ENCODE measurements around the gene TRAF5.

The TRAF5 gene

DNA sequence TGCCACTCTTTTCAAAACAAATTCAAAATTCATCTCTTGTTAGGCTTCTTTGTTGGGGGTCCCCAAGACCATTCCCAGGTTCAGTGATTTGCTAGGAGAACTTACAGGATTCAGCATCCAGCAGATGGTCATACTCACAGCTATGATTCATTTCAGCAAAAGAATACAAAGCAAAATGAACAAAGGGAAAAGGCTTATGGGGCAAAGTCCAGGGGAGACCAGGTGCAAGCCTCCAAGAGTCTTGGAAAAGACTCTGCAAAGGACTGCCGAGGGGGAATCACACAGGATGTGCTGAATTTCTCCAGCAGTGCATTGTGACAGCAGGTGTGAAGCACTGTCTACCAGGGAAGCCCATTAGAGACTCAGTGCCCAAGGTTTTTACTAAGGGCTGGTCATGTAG, 7.3 kb downstream of the TRAF5 start:
- H3K27ac ChIP-seq: no peak overlapping the region
- H3K4me3 ChIP-seq (ENCODE audit: low read depth in 1 of 2, low read length in 1 of 2): no peak overlapping the region
- TF ChIP-seq, protein P1, sequence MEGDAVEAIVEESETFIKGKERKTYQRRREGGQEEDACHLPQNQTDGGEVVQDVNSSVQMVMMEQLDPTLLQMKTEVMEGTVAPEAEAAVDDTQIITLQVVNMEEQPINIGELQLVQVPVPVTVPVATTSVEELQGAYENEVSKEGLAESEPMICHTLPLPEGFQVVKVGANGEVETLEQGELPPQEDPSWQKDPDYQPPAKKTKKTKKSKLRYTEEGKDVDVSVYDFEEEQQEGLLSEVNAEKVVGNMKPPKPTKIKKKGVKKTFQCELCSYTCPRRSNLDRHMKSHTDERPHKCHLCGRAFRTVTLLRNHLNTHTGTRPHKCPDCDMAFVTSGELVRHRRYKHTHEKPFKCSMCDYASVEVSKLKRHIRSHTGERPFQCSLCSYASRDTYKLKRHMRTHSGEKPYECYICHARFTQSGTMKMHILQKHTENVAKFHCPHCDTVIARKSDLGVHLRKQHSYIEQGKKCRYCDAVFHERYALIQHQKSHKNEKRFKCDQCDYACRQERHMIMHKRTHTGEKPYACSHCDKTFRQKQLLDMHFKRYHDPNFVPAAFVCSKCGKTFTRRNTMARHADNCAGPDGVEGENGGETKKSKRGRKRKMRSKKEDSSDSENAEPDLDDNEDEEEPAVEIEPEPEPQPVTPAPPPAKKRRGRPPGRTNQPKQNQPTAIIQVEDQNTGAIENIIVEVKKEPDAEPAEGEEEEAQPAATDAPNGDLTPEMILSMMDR (IDR thresholded peaks at IDR 0.05): no peak
- no peaks in the 10 kb centered on the region for H3K36me3 ChIP-seq
- no peaks in the 10 kb centered on the region for H3K4me1 ChIP-seq (ENCODE audit: control insufficient read depth in 1 of 2, insufficient read depth in 1 of 2, low read depth in 1 of 2, low read length in 1 of 2)
- H3K27me3 ChIP-seq: peaks cover 4% of the 10 kb centered on the region
- no peaks in the 10 kb centered on the region for H3K9me3 ChIP-seq

DNA sequence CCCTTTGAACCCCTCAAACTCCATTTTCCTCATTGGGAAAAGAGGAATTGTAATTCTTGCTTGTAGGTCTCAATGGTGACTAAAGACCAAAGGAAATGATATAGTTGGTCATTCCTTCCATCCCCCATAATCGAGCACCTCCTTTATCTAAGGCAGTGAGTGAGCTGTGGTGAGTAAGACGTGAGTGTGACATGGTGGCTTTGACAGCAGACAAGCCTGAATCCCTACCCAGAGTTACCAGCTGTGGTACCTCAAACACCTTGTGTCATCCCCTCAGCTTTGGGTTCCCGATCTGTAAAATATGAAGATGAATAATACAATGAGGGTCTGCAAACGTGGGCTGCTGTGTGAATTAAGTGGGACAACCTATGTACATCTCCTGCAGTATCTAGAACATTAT, 8.4 kb downstream of the TRAF5 start:
- H3K9me3 ChIP-seq: no peaks in the 10 kb centered on the region
- TF ChIP-seq, protein P1 (IDR thresholded peaks at IDR 0.05): no peak
- no peak overlapping the region for H3K4me3 ChIP-seq (ENCODE audit: low read depth in 1 of 2, low read length in 1 of 2)
- no peaks in the 10 kb centered on the region for H3K36me3 ChIP-seq
- H3K27ac ChIP-seq: no peak overlapping the region
- no peaks in the 10 kb centered on the region for H3K27me3 ChIP-seq
- H3K4me1 ChIP-seq (ENCODE audit: control insufficient read depth in 1 of 2, insufficient read depth in 1 of 2, low read depth in 1 of 2, low read length in 1 of 2): no peaks in the 10 kb centered on the region

- Histone ChIP-seq H3K27me3 (no peaks in the 10 kb centered on the region), H3K36me3 (no peaks in the 10 kb centered on the region), H3K9me3 (no peaks in the 10 kb centered on the region), H3K4me1 (ENCODE audit: control insufficient read depth in 1 of 2, insufficient read depth in 1 of 2, low read depth in 1 of 2, low read length in 1 of 2) (no peaks in the 10 kb centered on the region), H3K27ac (no peak overlapping the region), H3K4me3 (ENCODE audit: low read depth in 1 of 2, low read length in 1 of 2) (no peak overlapping the region)
- TF ChIP-seq, protein P1 (IDR thresholded peaks at IDR 0.05): no peak
Measured at GRCh38 chr1:211335522-211336157, 9.0 kb downstream of the TRAF5 start.

DNA sequence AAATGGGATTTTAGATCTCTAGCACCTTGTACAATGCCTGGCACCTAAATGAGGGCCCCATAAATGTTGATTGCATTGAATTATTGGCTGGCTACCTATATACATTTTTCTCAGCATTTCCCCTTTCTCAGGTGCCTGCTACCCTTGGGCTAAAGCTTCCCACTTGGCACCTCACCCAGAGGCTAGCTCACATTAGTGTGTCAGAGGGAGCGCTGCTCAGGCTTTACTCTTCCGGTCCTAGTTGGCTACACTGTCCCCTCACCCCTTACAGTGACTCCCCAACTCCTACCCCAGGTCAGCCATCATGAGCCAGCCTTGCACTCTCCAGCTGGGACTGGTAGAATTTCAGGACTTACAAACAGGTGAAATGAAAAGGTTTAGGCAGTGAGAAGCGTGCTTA, 9.5 kb downstream of the TRAF5 start:
- no peaks in the 10 kb centered on the region for H3K27me3 ChIP-seq
- no peaks in the 10 kb centered on the region for H3K4me1 ChIP-seq (ENCODE audit: control insufficient read depth in 1 of 2, insufficient read depth in 1 of 2, low read depth in 1 of 2, low read length in 1 of 2)
- H3K4me3 ChIP-seq (ENCODE audit: low read depth in 1 of 2, low read length in 1 of 2): no peak overlapping the region
- TF ChIP-seq, protein P1 (IDR thresholded peaks at IDR 0.05): no peak
- H3K27ac ChIP-seq: no peak overlapping the region
- H3K36me3 ChIP-seq: no peaks in the 10 kb centered on the region
- H3K9me3 ChIP-seq: no peaks in the 10 kb centered on the region

DNA sequence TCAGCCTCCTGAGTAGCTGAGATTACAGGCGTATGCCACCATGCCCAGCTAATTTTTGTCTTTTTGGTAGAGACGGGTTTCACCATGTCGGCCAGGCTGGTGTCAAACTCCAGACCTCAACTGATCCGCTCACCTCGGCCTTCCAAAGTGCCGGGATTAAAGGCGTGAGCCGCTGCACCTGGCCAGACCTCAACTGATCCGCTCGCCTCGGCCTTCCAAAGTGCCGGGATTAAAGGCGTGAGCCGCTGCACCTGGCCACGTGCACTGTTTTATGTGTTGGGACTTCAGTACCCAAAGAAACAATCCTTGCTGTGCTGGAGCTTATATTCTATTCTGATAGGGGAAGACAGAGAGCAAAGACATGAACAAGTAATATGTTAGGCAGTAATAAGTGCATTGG, 10.1 kb downstream of the TRAF5 start:
- Histone ChIP-seq H3K9me3 (no peaks in the 10 kb centered on the region), H3K27me3 (no peaks in the 10 kb centered on the region), H3K36me3 (no peaks in the 10 kb centered on the region), H3K27ac (no peak overlapping the region), H3K4me1 (ENCODE audit: control insufficient read depth in 1 of 2, insufficient read depth in 1 of 2, low read depth in 1 of 2, low read length in 1 of 2) (no peaks in the 10 kb centered on the region), H3K4me3 (ENCODE audit: low read depth in 1 of 2, low read length in 1 of 2) (no peak overlapping the region)
- TF ChIP-seq, protein P1 (IDR thresholded peaks at IDR 0.05): no peak
